HAP-1 (cell line): ENCODE results near the gene ZBTB20.

Experiments
- DNase-seq, 2 experiments: peaks; one replicate each; pipeline ENCODE4 v3.0.0-alpha.2; 2016 to 2020; ENCODE audit warnings: low spot score in 2 of 2
- H3K27me3 ChIP-seq: fragments of 250-450 bp; sonication (Bioruptor Pico); 2 replicates; pipeline ENCODE4 v1.5.1; 2020; ENCODE audit warnings: low read depth, mild to moderate bottlenecking, moderate library complexity
- H3K36me3 ChIP-seq: fragments of 250-450 bp; sonication (Bioruptor Pico); replicated peaks from 2 replicates; pipeline ENCODE4 v1.5.1; 2020; ENCODE audit warnings: mild to moderate bottlenecking
- H3K4me1 ChIP-seq: fragments of 250-450 bp; sonication (Bioruptor Pico); 2 replicates; pipeline ENCODE4 v1.5.1; 2020; ENCODE audit warnings: mild to moderate bottlenecking
- H3K4me3 ChIP-seq: fragments of 250-450 bp; sonication (Bioruptor Pico); 2 replicates; pipeline ENCODE4 v1.5.1; 2020; ENCODE audit warnings: mild to moderate bottlenecking, moderate library complexity
- H3K9me3 ChIP-seq: fragments of 250-450 bp; sonication (Bioruptor Pico); 2 replicates; pipeline ENCODE4 v1.5.1; 2020; ENCODE audit warnings: mild to moderate bottlenecking, moderate library complexity
- in situ Hi-C: fragments of 300-500 bp; cut with MboI; formaldehyde crosslinking; loops from 3 replicates; pipeline ENCODE4 v1.14.3; 2020; ENCODE audit warnings: low sequenced_read_pairs, inconsistent platforms, mixed read lengths

The ZBTB20 gene

GRCh38 chr3:115161866-115162265 lies 14.8 kb upstream of the ZBTB20 start:
- no peak for DNase-seq

GRCh38 chr3:115161168-115161834 lies 14.2 kb upstream of the ZBTB20 start:
- DNase-seq: peak in 1 of 2 experiments; percentile 48
- Histone ChIP-seq H3K36me3 (no peaks in the 10 kb centered on the region), H3K27me3 (no peaks in the 10 kb centered on the region), H3K9me3 (peaks cover 4% of the 10 kb centered on the region; the same call in 1 of the 2 replicates), H3K4me1 (peaks cover 10% of the 10 kb centered on the region), H3K4me3 (no peak overlapping the region)
- in situ Hi-C loops: no loop called here

More at GRCh38 chr3:115161866-115162265, 14.8 kb upstream of the ZBTB20 start:
- Histone ChIP-seq H3K4me3 (no peak overlapping the region), H3K27me3 (no peaks in the 10 kb centered on the region), H3K4me1 (peaks cover 10% of the 10 kb centered on the region), H3K9me3 (peaks cover 4% of the 10 kb centered on the region; the same call in 1 of the 2 replicates), H3K36me3 (no peaks in the 10 kb centered on the region)
- in situ Hi-C loops: no loop called here

GRCh38 chr3:115160295-115160694 lies 13.2 kb upstream of the ZBTB20 start:
- Histone ChIP-seq H3K4me1 (peaks cover 19% of the 10 kb centered on the region), H3K36me3 (no peaks in the 10 kb centered on the region), H3K27me3 (no peaks in the 10 kb centered on the region), H3K9me3 (peaks cover 4% of the 10 kb centered on the region; the same call in 1 of the 2 replicates), H3K4me3 (no peak overlapping the region)
- DNase-seq: no peak
- in situ Hi-C loops: no loop called here

GRCh38 chr3:115156046-115156654 lies 9.1 kb upstream of the ZBTB20 start:
- H3K27me3 ChIP-seq: no peaks in the 10 kb centered on the region
- no peak overlapping the region for H3K4me3 ChIP-seq
- H3K9me3 ChIP-seq: peaks cover 4% of the 10 kb centered on the region; the same call in 1 of the 2 replicates
- in situ Hi-C loops: no loop called here
- H3K4me1 ChIP-seq: peaks cover 32% of the 10 kb centered on the region
- no peaks in the 10 kb centered on the region for H3K36me3 ChIP-seq
- peak; percentile 55 to 71 for DNase-seq

- peaks cover 4% of the 10 kb centered on the region; the same call in 1 of the 2 replicates for H3K9me3 ChIP-seq
- H3K4me3 ChIP-seq: no peak overlapping the region
- H3K36me3 ChIP-seq: no peaks in the 10 kb centered on the region
- no peaks in the 10 kb centered on the region for H3K27me3 ChIP-seq
- peaks cover 24% of the 10 kb centered on the region for H3K4me1 ChIP-seq
- in situ Hi-C loops: no loop called here
- DNase-seq: no peak
Observed at GRCh38 chr3:115154611-115155010, 7.5 kb upstream of the ZBTB20 start.

- peaks cover 32% of the 10 kb centered on the region for H3K4me1 ChIP-seq
- no peaks in the 10 kb centered on the region for H3K36me3 ChIP-seq
- no peak overlapping the region for H3K4me3 ChIP-seq
- in situ Hi-C loops: no loop called here
- H3K9me3 ChIP-seq: no peaks in the 10 kb centered on the region
- DNase-seq: peak; percentile 19 to 51
- H3K27me3 ChIP-seq: no peaks in the 10 kb centered on the region
Observed at GRCh38 chr3:115151921-115152320, 4.8 kb upstream of the ZBTB20 start.

- in situ Hi-C loops: no loop called here
- no peaks in the 10 kb centered on the region for H3K9me3 ChIP-seq
- DNase-seq: no peak
- peak overlapping the region; percentile 69 for H3K4me3 ChIP-seq
- peaks cover 15% of the 10 kb centered on the region for H3K4me1 ChIP-seq
- no peaks in the 10 kb centered on the region for H3K27me3 ChIP-seq
- H3K36me3 ChIP-seq: no peaks in the 10 kb centered on the region
Observed at GRCh38 chr3:115148142-115148790, 1.2 kb upstream of the ZBTB20 start.

- peak; percentile 99 for DNase-seq
- Histone ChIP-seq H3K4me1 (peaks cover 17% of the 10 kb centered on the region), H3K9me3 (no peaks in the 10 kb centered on the region), H3K4me3 (peak overlapping the region; percentile 69), H3K36me3 (no peaks in the 10 kb centered on the region), H3K27me3 (no peaks in the 10 kb centered on the region)
- in situ Hi-C loops: no loop called here
Observed at GRCh38 chr3:115147329-115148141, 447 bp upstream of the ZBTB20 start.

GRCh38 chr3:115146032-115146417 lies 1.1 kb downstream of the ZBTB20 start:
- Histone ChIP-seq H3K36me3 (no peaks in the 10 kb centered on the region), H3K9me3 (no peaks in the 10 kb centered on the region), H3K27me3 (no peaks in the 10 kb centered on the region), H3K4me3 (peak overlapping the region; percentile 69), H3K4me1 (peaks cover 12% of the 10 kb centered on the region)
- in situ Hi-C loops: no loop called here
- DNase-seq: peak; percentile 61 to 71

GRCh38 chr3:115141033-115141757 lies 5.9 kb downstream of the ZBTB20 start:
- in situ Hi-C loops: no loop called here
- Histone ChIP-seq H3K4me1 (peaks cover 17% of the 10 kb centered on the region), H3K4me3 (no peak overlapping the region), H3K36me3 (no peaks in the 10 kb centered on the region), H3K9me3 (no peaks in the 10 kb centered on the region), H3K27me3 (no peaks in the 10 kb centered on the region)
- DNase-seq: no peak

GRCh38 chr3:115139072-115139471 lies 8.0 kb downstream of the ZBTB20 start:
- Histone ChIP-seq H3K9me3 (no peaks in the 10 kb centered on the region), H3K4me3 (no peak overlapping the region), H3K27me3 (no peaks in the 10 kb centered on the region), H3K36me3 (no peaks in the 10 kb centered on the region), H3K4me1 (peaks cover 17% of the 10 kb centered on the region)
- DNase-seq: no peak
- in situ Hi-C loops: no loop called here

GRCh38 chr3:115134648-115135347 lies 12.3 kb downstream of the ZBTB20 start:
- no peak overlapping the region for H3K4me3 ChIP-seq
- in situ Hi-C loops: no loop called here
- no peak for DNase-seq

More at GRCh38 chr3:115134648-115135347, 12.3 kb downstream of the ZBTB20 start:
- H3K27me3 ChIP-seq: no peaks in the 10 kb centered on the region
- H3K4me1 ChIP-seq: peaks cover 3% of the 10 kb centered on the region
- H3K36me3 ChIP-seq: no peaks in the 10 kb centered on the region
- H3K9me3 ChIP-seq: no peaks in the 10 kb centered on the region
